PC-9 (cell line): Measurements from ENCODE around the gene SLC4A1AP. TPM values are rescaled to one million over a fixed set of nuclear protein-coding genes. Genes with fewer than 3 reads are reported as not detected.

Experiments used
- BruUV-seq: library from RNA; stranded (reverse); fragments of 400-500 nt; replicated peaks from 2 replicates; lab custom pipeline; 2021; lab: Mats Ljungman, UMichigan
- CTCF ChIA-PET: fragments of 300-600 bp; sonication (Branson Sonifier 250); formaldehyde crosslinking; loops from one replicate; lab custom pipeline; 2022; ENCODE audit warnings: antibody characterized with exemption; lab: Charles Lee
- POLR2A ChIA-PET: fragments of 300-600 bp; sonication (Branson Sonifier 250); formaldehyde crosslinking; loops from one replicate; lab custom pipeline; 2022; ENCODE audit warnings: antibody characterized with exemption; ENCODE audit not compliant: unreplicated experiment; lab: Charles Lee
- DNase-seq, 2 experiments: peaks; one replicate each; pipeline versions ENCODE4 v3.0.0 to v3.0.0-alpha.2; 2015 to 2022; ENCODE audit warnings: mixed read lengths in 1 of 2
- H2AFZ ChIP-seq: fragments of 200-600 bp; sonication (generic); 2 replicates; pipeline ENCODE4 v1.8.1; 2017; ENCODE audit warnings: antibody characterized with exemption
- H3F3A ChIP-seq: fragments of 200-600 bp; sonication (generic); 2 replicates; pipeline ENCODE4 v1.8.1; 2017; ENCODE audit warnings: antibody characterized with exemption, mild to moderate bottlenecking, low read depth; ENCODE audit not compliant: insufficient read depth
- H3K27ac ChIP-seq: fragments of 200-600 bp; sonication (generic); 2 replicates; pipeline ENCODE4 v1.6.1; 2016; ENCODE audit warnings: mixed run types
- H3K27me3 ChIP-seq: fragments of 200-600 bp; sonication (generic); 2 replicates; pipeline ENCODE4 v1.6.1; 2016; ENCODE audit warnings: low read depth, mixed run types; ENCODE audit not compliant: insufficient read depth
- H3K36me3 ChIP-seq: fragments of 200-600 bp; sonication (generic); 2 replicates; pipeline ENCODE4 v1.6.1; 2016; ENCODE audit warnings: low read depth, mixed run types
- H3K4me1 ChIP-seq: fragments of 200-600 bp; sonication (generic); replicated peaks from 2 replicates; pipeline ENCODE4 v1.6.1; 2016; ENCODE audit warnings: mixed run types; ENCODE audit not compliant: insufficient read depth
- H3K4me2 ChIP-seq: fragments of 200-600 bp; sonication (generic); 2 replicates; pipeline ENCODE4 v1.6.1; 2017; ENCODE audit warnings: mixed run types
- H3K4me3 ChIP-seq: fragments of 200-600 bp; sonication (generic); 2 replicates; pipeline ENCODE4 v1.6.1; 2016; ENCODE audit warnings: mixed run types
- H3K79me2 ChIP-seq: fragments of 200-600 bp; sonication (generic); 2 replicates; pipeline ENCODE4 v1.6.1; 2017; ENCODE audit warnings: low read depth, mixed run types
- H3K9me2 ChIP-seq: fragments of 200-600 bp; sonication (generic); 2 replicates; pipeline ENCODE4 v1.8.1; 2017; ENCODE audit warnings: mild to moderate bottlenecking; ENCODE audit not compliant: insufficient read depth
- H3K9me3 ChIP-seq: fragments of 200-600 bp; sonication (generic); 2 replicates; pipeline ENCODE4 v1.8.1; 2016; ENCODE audit warnings: low read depth; ENCODE audit not compliant: insufficient read depth
- H4K20me1 ChIP-seq: fragments of 200-600 bp; sonication (generic); 2 replicates; pipeline ENCODE4 v1.8.1; 2017; ENCODE audit not compliant: insufficient read depth
- EZH2 ChIP-seq: fragments of 200-600 bp; sonication (generic); IDR thresholded peaks from 2 replicates; pipeline ENCODE4 v1.8.0; 2017; ENCODE audit warnings: antibody characterized with exemption, low read depth
- intact Hi-C: fragments of 100-400 bp; cut with micrococcal nuclease; formaldehyde crosslinking; loops from one replicate; pipeline ENCODE4 v1.10.0; 2022; ENCODE audit not compliant: unreplicated experiment
- total RNA-seq: library from RNA; stranded (reverse); gene quantifications from 2 replicates; pipeline ENCODE4 v1.2.3, GENCODE V29; 2021
- TF ChIP-seq, protein P1 (sequence below): fragments of 200-600 bp; sonication (generic); conservative IDR thresholded peaks from 2 replicates; pipeline ENCODE4 v1.6.1; 2017; ENCODE audit warnings: mixed run types, antibody characterized with exemption, mild to moderate bottlenecking, moderate library complexity

SLC4A1AP gene
- total RNA-seq, 1 experiment from 2014 or later, result 22.7 TPM

DNA sequence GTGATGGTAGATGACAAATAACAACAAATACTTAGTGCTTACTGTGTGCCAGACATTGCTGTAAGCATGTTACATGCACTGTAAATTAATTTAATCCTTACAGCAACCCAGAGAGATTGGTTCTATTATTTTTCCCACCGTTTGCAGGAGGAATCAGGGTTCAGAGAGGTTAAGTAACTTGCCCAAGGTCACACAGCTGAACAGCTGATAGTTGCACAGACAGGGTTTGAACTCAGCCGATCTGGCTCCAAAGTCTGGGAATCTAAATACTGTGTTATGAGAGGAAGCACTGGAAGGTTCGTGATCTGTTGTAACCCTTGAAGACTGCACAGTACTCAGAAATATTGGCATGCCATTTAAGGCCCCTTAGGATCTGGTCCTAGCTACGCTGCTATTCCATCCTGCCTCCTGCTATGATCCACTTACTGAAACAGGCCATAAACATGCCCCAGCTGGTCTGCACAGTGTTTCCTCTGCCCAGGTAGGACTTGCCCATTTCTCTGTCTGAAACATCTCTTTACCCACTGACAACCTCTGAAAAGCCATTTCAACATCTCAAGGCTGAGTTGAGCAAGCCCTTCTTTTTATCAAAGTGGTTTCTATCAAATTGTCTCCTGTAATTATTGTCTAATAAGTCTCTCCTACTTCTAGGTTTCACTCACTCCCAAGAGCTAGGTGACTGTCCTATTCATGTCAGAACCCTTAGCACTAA, 67.4 kb downstream of the SLC4A1AP start:
- H3K4me2 ChIP-seq, result no peak overlapping the region
- H3K79me2 ChIP-seq, result 0 out of 2 replicates have a peak, but pooled peaks cover 3% of the 10 kb centered on the region
- no peak overlapping the region for H3K27ac ChIP-seq
- ChIA-PET CTCF (interaction anchor here (0.5 kb wide), 1 partner anchor 22 kb away, joined by 3 read pairs; no protein-coding TSS in a partner anchor), POLR2A (no interaction called here)
- no peaks in the 10 kb centered on the region for H3K9me2 ChIP-seq
- H3K9me3 ChIP-seq, result no peaks in the 10 kb centered on the region
- no peak for TF ChIP-seq EZH2
- H3K36me3 ChIP-seq, result no peaks in the 10 kb centered on the region
- no peaks in the 10 kb centered on the region for H4K20me1 ChIP-seq
- BruUV-seq, result no TSS peak
- intact Hi-C loops, result no loop called here
- no peaks in the 10 kb centered on the region for H3K27me3 ChIP-seq
- H3K4me1 ChIP-seq, result peaks cover 37% of the 10 kb centered on the region
- H3F3A ChIP-seq, result peaks cover 23% of the 10 kb centered on the region
- DNase-seq, result no peak
- H3K4me3 ChIP-seq, result no peak overlapping the region
- no peak overlapping the region for H2AFZ ChIP-seq

DNA sequence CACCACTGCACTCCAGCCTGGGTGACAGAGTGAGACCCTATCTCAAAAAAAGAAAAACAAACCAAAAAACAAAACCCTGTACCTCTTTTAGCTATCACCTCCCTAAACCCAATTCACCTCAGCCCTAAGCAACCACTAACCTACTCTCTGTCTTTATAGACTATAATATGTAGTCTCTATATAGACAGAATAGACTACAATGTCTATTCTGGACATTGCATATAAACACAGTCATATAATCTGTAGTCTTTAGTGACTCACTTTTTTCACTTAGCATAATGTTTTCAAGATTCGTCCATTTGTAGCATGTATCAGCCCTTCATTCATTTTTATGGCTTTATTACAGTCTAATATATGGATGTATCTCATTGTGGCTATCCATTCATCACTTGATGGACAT, 70.6 kb downstream of the SLC4A1AP start:
- POLR2A ChIA-PET, result no interaction called here
- peaks cover 62% of the 10 kb centered on the region for H3K4me1 ChIP-seq
- CTCF ChIA-PET, result no interaction called here

DNA sequence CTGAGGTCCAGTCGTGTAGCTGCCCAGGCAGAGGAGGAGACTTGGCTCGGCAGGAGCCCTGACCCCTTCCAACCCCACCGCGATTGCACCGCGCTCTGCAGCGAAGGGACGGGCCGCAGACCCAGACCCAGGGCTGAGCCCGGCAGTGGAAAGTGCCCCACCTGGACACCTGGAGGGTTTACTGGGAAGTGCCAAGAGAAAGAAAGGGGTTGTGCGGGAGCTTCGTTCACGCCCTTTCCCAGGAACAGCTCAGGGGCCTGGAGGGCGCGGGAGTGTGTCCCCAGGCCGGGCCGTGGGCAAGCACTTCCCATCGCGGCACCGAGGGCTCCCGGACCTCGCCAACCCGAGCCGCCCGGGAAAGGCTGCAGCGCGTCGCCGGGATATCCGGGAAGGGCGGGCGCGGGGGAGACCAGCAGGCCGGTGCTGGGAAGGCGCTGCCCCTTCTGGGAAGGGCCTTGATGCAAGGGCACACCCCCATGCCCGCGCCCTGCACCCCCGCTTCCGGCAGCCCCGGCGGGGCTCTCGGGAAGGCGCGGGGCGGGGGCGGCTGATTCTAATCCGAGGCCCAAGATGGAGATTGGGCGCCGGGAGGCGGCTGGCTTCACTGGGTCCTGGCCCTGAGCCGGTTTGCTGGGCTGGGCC, 71.7 kb downstream of the SLC4A1AP start:
- ChIA-PET CTCF (interaction anchor here (1.0 kb wide), 1 partner anchor 24 kb away, joined by 3 read pairs; no protein-coding TSS in a partner anchor), POLR2A (interaction anchor here (0.5 to 0.7 kb wide), 3 partner anchors 26 to 687 kb away, joined by 3 to 25 read pairs (median 3); no protein-coding TSS in a partner anchor)
- peak overlapping the region; percentile 75 for H3K27ac ChIP-seq
- no peaks in the 10 kb centered on the region for H4K20me1 ChIP-seq
- H3K79me2 ChIP-seq, result 0 out of 2 replicates have a peak, but pooled peaks cover 3% of the 10 kb centered on the region
- DNase-seq, result peak; percentile 56 to 81
- no peaks in the 10 kb centered on the region for H3K36me3 ChIP-seq
- H3F3A ChIP-seq, result peaks cover 53% of the 10 kb centered on the region
- TSS peak; percentile 99 for BruUV-seq
- no peaks in the 10 kb centered on the region for H3K9me3 ChIP-seq
- peak overlapping the region; percentile 90 for H2AFZ ChIP-seq
- TF ChIP-seq EZH2, result no peak
- peak overlapping the region; percentile 72 for H3K4me3 ChIP-seq
- H3K9me2 ChIP-seq, result no peaks in the 10 kb centered on the region
- intact Hi-C loops, result no loop called here
- H3K4me1 ChIP-seq, result peaks cover 56% of the 10 kb centered on the region
- no peaks in the 10 kb centered on the region for H3K27me3 ChIP-seq
- peak overlapping the region; percentile 99 for H3K4me2 ChIP-seq

More for the DNA sequence above, 70.6 kb downstream of the SLC4A1AP start:
- H3K36me3 ChIP-seq, result no peaks in the 10 kb centered on the region
- H3K4me3 ChIP-seq, result peak overlapping the region; percentile 72; the same call in 1 of the 2 replicates
- no peaks in the 10 kb centered on the region for H4K20me1 ChIP-seq
- no peak for TF ChIP-seq EZH2
- TF ChIP-seq, protein P1, sequence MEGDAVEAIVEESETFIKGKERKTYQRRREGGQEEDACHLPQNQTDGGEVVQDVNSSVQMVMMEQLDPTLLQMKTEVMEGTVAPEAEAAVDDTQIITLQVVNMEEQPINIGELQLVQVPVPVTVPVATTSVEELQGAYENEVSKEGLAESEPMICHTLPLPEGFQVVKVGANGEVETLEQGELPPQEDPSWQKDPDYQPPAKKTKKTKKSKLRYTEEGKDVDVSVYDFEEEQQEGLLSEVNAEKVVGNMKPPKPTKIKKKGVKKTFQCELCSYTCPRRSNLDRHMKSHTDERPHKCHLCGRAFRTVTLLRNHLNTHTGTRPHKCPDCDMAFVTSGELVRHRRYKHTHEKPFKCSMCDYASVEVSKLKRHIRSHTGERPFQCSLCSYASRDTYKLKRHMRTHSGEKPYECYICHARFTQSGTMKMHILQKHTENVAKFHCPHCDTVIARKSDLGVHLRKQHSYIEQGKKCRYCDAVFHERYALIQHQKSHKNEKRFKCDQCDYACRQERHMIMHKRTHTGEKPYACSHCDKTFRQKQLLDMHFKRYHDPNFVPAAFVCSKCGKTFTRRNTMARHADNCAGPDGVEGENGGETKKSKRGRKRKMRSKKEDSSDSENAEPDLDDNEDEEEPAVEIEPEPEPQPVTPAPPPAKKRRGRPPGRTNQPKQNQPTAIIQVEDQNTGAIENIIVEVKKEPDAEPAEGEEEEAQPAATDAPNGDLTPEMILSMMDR, result no peak
- intact Hi-C loops, result no loop called here
- no peak overlapping the region for H2AFZ ChIP-seq
- H3K27ac ChIP-seq, result 0 out of 2 replicates have a peak overlapping the region, but pooled peaks have one; percentile 75
- no peaks in the 10 kb centered on the region for H3K27me3 ChIP-seq
- BruUV-seq, result no TSS peak
- no peaks in the 10 kb centered on the region for H3K9me2 ChIP-seq
- DNase-seq, result no peak
- no peaks in the 10 kb centered on the region for H3K9me3 ChIP-seq
- H3K4me2 ChIP-seq, result peak overlapping the region; percentile 99
- H3F3A ChIP-seq, result peaks cover 47% of the 10 kb centered on the region
- 0 out of 2 replicates have a peak, but pooled peaks cover 3% of the 10 kb centered on the region for H3K79me2 ChIP-seq
